ENCODE data around the gene KIZ. TPM values are rescaled to one million over a fixed set of nuclear protein-coding genes. Genes with fewer than 3 reads are reported as not detected.

Gene KIZ
- total RNA-seq, 1 donor from 2014 or later: 25.9 TPM

DNA sequence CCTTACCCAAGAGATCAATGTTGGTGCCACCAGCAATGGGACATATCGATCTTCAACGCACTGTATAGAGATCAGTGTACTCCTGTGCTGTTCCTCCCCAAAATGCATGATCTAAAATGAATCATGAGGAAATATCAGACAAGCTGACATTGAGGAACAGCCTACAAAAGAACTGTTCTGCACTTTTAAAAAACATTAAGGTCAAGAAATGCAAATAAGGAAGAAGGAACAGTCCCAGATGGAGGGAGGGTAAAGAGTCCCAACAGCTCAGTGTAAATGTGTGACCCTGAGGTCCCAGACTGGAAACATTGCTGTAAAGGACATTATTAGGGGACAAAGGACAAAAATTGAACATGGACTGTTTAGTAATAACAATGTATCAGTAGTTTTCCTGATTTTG, 152.9 kb downstream of the KIZ start:
- H3K36me3 Mint-ChIP-seq (ENCODE audit: insufficient read depth): no peaks in the 10 kb centered on the region
- H3K4me1 Mint-ChIP-seq (ENCODE audit: low read depth): peaks cover 5% of the 10 kb centered on the region
- TF ChIP-seq, protein P1, sequence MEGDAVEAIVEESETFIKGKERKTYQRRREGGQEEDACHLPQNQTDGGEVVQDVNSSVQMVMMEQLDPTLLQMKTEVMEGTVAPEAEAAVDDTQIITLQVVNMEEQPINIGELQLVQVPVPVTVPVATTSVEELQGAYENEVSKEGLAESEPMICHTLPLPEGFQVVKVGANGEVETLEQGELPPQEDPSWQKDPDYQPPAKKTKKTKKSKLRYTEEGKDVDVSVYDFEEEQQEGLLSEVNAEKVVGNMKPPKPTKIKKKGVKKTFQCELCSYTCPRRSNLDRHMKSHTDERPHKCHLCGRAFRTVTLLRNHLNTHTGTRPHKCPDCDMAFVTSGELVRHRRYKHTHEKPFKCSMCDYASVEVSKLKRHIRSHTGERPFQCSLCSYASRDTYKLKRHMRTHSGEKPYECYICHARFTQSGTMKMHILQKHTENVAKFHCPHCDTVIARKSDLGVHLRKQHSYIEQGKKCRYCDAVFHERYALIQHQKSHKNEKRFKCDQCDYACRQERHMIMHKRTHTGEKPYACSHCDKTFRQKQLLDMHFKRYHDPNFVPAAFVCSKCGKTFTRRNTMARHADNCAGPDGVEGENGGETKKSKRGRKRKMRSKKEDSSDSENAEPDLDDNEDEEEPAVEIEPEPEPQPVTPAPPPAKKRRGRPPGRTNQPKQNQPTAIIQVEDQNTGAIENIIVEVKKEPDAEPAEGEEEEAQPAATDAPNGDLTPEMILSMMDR (IDR thresholded peaks at IDR 0.05; ENCODE audit: unreplicated experiment): no peak
- no peak overlapping the region for H3K4me3 Mint-ChIP-seq (ENCODE audit: low read depth)
- H3K9me3 Mint-ChIP-seq (ENCODE audit: low read depth): peaks cover 2% of the 10 kb centered on the region
- DNase-seq (ENCODE audit: low spot score, unreplicated experiment): no peak
- H3K27ac Mint-ChIP-seq: no peak overlapping the region
- peaks cover 12% of the 10 kb centered on the region for H3K27me3 Mint-ChIP-seq

DNA sequence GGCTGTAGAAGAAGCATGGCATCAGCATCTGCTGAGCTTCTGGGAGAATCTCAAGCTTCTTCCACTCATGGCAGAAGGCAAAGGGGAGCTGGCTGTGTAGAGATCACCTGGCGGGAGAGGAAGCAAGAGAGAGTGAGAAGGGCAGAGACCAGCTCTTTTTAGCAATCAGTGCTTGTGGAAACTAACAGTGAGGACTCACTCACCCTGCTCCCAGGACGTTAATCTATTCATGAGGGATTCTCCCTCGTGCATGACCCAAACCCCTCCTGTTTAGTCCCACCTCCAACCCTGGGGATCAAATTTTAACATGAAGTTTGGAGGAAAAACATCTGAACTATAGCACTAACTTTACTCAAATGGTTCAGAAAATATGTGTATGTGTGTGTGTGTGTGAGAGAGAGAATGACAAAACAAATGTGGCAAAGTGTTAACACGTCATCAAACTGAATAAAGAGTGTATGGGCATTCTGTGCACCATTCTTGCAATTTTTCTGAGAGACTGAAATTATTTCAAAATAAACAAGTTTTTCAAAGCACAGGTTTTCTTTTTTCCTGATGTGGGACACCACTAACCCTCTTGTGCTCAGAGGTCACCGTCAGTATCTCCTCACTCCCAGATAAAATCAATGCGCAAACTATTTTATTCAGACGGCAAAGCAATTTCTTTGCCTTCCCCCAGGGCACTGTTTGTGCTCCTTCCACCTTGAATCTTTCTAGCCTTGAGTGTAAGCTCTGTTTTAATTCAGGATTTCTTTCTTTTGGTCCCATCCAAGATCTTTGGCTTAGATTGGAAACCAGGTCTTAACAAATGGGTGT, 154.0 kb downstream of the KIZ start:
- no peak for DNase-seq (ENCODE audit: low spot score, unreplicated experiment)
- Mint-ChIP-seq H3K9me3 (ENCODE audit: low read depth) (peaks cover 2% of the 10 kb centered on the region), H3K27me3 (peaks cover 12% of the 10 kb centered on the region), H3K4me1 (ENCODE audit: low read depth) (peaks cover 5% of the 10 kb centered on the region), H3K4me3 (ENCODE audit: low read depth) (no peak overlapping the region), H3K27ac (peak overlapping the region; percentile 0), H3K36me3 (ENCODE audit: insufficient read depth) (no peaks in the 10 kb centered on the region)
- TF ChIP-seq, protein P1 (IDR thresholded peaks at IDR 0.05; ENCODE audit: unreplicated experiment): no peak

DNA sequence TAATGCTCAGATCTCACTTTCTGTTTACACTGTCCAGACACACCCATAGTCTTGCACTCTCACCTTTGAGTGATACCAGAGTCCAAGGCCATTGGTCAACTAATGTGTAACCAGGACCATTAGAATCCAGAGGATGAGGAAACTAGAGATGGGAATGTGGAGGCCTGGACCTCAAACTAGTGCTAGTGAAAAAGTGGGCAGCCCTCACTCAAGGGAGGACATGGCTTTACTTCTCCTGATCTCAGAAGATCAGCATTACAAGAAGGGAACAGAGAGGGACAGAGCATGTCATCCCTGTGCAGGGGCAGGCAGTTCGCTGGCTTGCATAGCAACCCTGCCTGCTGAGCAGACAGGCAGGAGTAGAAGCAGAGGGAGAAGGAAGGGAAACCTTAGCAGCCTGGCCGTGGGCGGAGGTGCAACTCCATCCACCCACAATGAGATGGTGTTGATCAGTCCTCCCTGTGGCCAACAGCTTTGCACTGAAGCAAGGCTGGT, 154.7 kb downstream of the KIZ start:
- TF ChIP-seq, protein P1 (IDR thresholded peaks at IDR 0.05; ENCODE audit: unreplicated experiment): no peak
- DNase-seq (ENCODE audit: low spot score, unreplicated experiment): no peak
- Mint-ChIP-seq H3K27me3 (peaks cover 15% of the 10 kb centered on the region), H3K4me3 (ENCODE audit: low read depth) (no peak overlapping the region), H3K9me3 (ENCODE audit: low read depth) (peaks cover 5% of the 10 kb centered on the region), H3K27ac (no peak overlapping the region), H3K36me3 (ENCODE audit: insufficient read depth) (no peaks in the 10 kb centered on the region), H3K4me1 (ENCODE audit: low read depth) (peaks cover 5% of the 10 kb centered on the region)

DNA sequence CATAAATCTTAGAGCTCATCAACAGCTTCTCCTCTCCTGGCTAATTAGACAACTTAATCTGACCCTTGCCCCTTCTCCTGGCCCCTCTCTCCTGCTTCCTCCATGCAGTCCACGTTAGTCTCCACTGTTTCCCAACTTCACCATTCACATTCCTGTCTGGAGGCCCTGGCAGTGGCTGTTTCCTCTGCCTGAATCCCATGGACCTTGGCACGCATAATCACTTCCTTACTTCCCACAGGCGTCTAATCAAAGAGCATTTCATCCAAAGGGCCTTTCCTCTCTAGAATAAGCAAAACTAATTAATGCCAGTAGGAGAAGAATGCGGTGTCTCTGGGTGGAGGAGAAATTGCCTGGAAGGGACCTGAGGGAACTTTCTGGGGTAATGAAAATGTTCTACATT, 160.9 kb downstream of the KIZ start:
- DNase-seq (ENCODE audit: low spot score, unreplicated experiment): no peak
- no peak overlapping the region for H3K4me3 Mint-ChIP-seq (ENCODE audit: low read depth)
- H3K4me1 Mint-ChIP-seq (ENCODE audit: low read depth): peaks cover 2% of the 10 kb centered on the region
- no peaks in the 10 kb centered on the region for H3K36me3 Mint-ChIP-seq (ENCODE audit: insufficient read depth)
- peaks cover 8% of the 10 kb centered on the region for H3K9me3 Mint-ChIP-seq (ENCODE audit: low read depth)
- peak overlapping the region; percentile 62 for H3K27ac Mint-ChIP-seq
- peaks cover 6% of the 10 kb centered on the region for H3K27me3 Mint-ChIP-seq
- TF ChIP-seq, protein P1 (IDR thresholded peaks at IDR 0.05; ENCODE audit: unreplicated experiment): no peak

DNA sequence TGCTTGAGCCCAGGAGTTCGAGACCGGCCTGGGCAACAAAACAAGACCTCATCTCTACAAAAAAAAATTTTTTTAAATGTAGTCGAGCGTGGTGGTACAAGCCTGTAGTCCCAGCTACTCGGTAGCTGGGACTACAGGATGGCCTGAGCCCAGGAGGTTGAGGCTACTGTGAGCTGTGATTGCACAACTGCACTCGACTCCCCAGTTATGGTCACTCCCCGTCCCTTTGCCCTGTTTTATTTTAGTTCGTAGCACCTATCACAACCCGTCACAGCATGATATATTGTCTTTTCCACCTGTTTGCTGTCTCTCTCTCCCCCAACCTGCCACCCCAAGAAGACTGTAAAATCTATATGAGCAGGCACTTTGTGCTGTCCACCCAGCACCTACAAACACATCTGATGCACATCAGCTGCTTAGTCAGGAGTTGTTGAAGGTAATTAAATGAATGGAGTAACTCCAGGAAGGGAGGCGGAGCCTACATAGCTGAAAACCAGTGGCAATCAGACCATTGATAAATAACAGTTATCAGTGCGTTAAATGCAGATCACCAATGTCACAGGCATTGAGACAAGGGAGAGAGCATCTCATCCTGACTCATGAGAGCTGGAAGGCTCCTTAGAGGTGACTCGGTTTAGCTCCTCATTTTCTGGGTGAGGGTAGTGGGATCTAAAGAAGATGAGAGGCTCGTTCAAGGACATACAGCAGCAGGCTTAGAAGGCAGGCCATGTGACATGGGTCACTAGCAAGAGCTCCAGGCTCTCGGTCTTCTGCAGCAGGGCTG, 162.9 kb downstream of the KIZ start:
- H3K27me3 Mint-ChIP-seq: peaks cover 6% of the 10 kb centered on the region
- DNase-seq (ENCODE audit: low spot score, unreplicated experiment): no peak
- H3K4me1 Mint-ChIP-seq (ENCODE audit: low read depth): peaks cover 2% of the 10 kb centered on the region
- H3K9me3 Mint-ChIP-seq (ENCODE audit: low read depth): peaks cover 6% of the 10 kb centered on the region
- H3K36me3 Mint-ChIP-seq (ENCODE audit: insufficient read depth): no peaks in the 10 kb centered on the region
- peak overlapping the region; percentile 7 for H3K27ac Mint-ChIP-seq
- H3K4me3 Mint-ChIP-seq (ENCODE audit: low read depth): no peak overlapping the region
- TF ChIP-seq, protein P1 (IDR thresholded peaks at IDR 0.05; ENCODE audit: unreplicated experiment): no peak
